Panc1 (cell line): ENCODE data around the gene RAB11FIP5.

Experiments used
- CTCF ChIP-seq: fragments of 450-650 bp; IDR thresholded peaks from 2 replicates; pipeline ENCODE4 v1.5.1; 2017; ENCODE audit warnings: mild to moderate bottlenecking
- POLR2AphosphoS5 ChIP-seq: IDR thresholded peaks from 2 replicates; pipeline ENCODE4 v1.6.1; 2012; ENCODE audit warnings: mild to moderate bottlenecking, low read depth, low read length, moderate library complexity
- REST ChIP-seq, 2 experiments: IDR thresholded peaks; 2 replicates each; pipeline ENCODE4 v1.6.1; 2011 to 2012; ENCODE audit warnings: low read depth in 2 of 2, control low read depth in 1 of 2, low read length in 1 of 2, mild to moderate bottlenecking in 1 of 2, moderate library complexity in 1 of 2; ENCODE audit not compliant: insufficient read depth in 1 of 2
- SIN3A ChIP-seq: IDR thresholded peaks from 2 replicates; pipeline ENCODE4 v1.6.1; 2012; ENCODE audit warnings: low read depth, mild to moderate bottlenecking, low read length, moderate library complexity, borderline replicate concordance; ENCODE audit not compliant: insufficient read depth
- TCF7L2 ChIP-seq: IDR thresholded peaks from 2 replicates; pipeline ENCODE4 v1.6.1; 2011; ENCODE audit warnings: mild to moderate bottlenecking, low read depth, low read length, inconsistent platforms

- TF ChIP-seq CTCF (no peak), TCF7L2 (no peak), POLR2AphosphoS5 (no peak), REST (IDR thresholded peaks at IDR 0.05; ENCODE audit: insufficient read depth in 1 of 2, low read depth in 2 of 2, low read length in 1 of 2) (no peak), SIN3A (no peak)
These were observed 31.5 kb downstream of the RAB11FIP5 start for GRCh38 chr2:73081181-73081671.
